Suprapubic skin (tissue), 4 donors: ENCODE data around the gene PDXP. TPM values are rescaled to one million over a fixed set of nuclear protein-coding genes. Genes with fewer than 3 reads are reported as not detected.
A peak's percentile ranks its signal among the peaks of the same experiment; 100 is the strongest.

Experiments used
- DNase-seq, 2 donors: peaks; one replicate each; pipeline ENCODE4 v3.0.0-alpha.2; 2019; ENCODE audit warnings: low spot score in 2 of 2
- H3K27ac ChIP-seq: fragments of 200-600 bp; sonication (generic); one replicate; pipeline ENCODE4 v1.5.1; 2019
- H3K27me3 ChIP-seq: fragments of 200-600 bp; sonication (generic); one replicate; pipeline ENCODE4 v1.5.1; 2019
- H3K36me3 ChIP-seq: fragments of 200-600 bp; sonication (generic); one replicate; pipeline ENCODE4 v1.5.1; 2019
- H3K4me1 ChIP-seq: fragments of 200-600 bp; sonication (generic); one replicate; pipeline ENCODE4 v1.5.1; 2019
- H3K4me3 ChIP-seq: fragments of 200-600 bp; sonication (generic); one replicate; pipeline ENCODE4 v1.5.1; 2019; ENCODE audit warnings: mild to moderate bottlenecking
- H3K9me3 ChIP-seq: fragments of 200-600 bp; sonication (generic); one replicate; pipeline ENCODE4 v1.5.1; 2019
- CTCF ChIP-seq, 2 donors: fragments of 200-600 bp in 1 of 2; fragments of 450-650 bp in 1 of 2; sonication (generic) in 1 of 2; IDR thresholded peaks; one replicate each; pipeline ENCODE4 v1.5.1; 2016 to 2019; ENCODE audit warnings: antibody characterized with exemption in 2 of 2, mild to moderate bottlenecking in 1 of 2, moderate library complexity in 1 of 2
- EP300 ChIP-seq: sonication (generic); formaldehyde crosslinking; IDR thresholded peaks from one replicate; pipeline ENCODE4 v1.6.1; 2017; ENCODE audit warnings: antibody characterized with exemption
- POLR2A ChIP-seq, 2 donors: fragments of 450-650 bp; IDR thresholded peaks; one replicate each; pipeline ENCODE4 v1.6.1; 2017; ENCODE audit warnings: antibody characterized with exemption in 2 of 2, mild to moderate bottlenecking in 2 of 2, moderate library complexity in 2 of 2
- POLR2AphosphoS5 ChIP-seq, 3 donors: sonication (generic); formaldehyde crosslinking; IDR thresholded peaks; one replicate each; pipeline ENCODE4 v1.6.1; 2017; ENCODE audit warnings: antibody characterized with exemption in 3 of 3
- WGBS: methylation state at CpG from one replicate; pipeline ENCODE4 v1.1.5; 2018; 5-methylcytosine and 5-hydroxymethylcytosine counted together
- total RNA-seq, 4 donors: library from RNA; depleted of rRNA; stranded (reverse); fragments of >200 nt; gene quantifications; one replicate each; pipeline ENCODE4 v1.1.0, GENCODE V29; 2016

The PDXP gene
- total RNA-seq, 4 donors from 2014 or later, result 4.2 to 6.1 (median 4.9) TPM

- Histone ChIP-seq H3K4me3 (no peak overlapping the region), H3K36me3 (peaks cover 63% of the 10 kb centered on the region), H3K4me1 (peaks cover 28% of the 10 kb centered on the region), H3K27me3 (no peaks in the 10 kb centered on the region), H3K9me3 (no peaks in the 10 kb centered on the region), H3K27ac (no peak overlapping the region)
- 93% methylated on average over 12 of the region's 12 CpGs for WGBS
- DNase-seq, result peak in 1 of 2 donors; percentile 79
- TF ChIP-seq EP300, result no peak
- TF ChIP-seq POLR2AphosphoS5 (IDR thresholded peaks at IDR 0.05), result no peak
- TF ChIP-seq CTCF (IDR thresholded peaks at IDR 0.05), result no peak
- no peak for TF ChIP-seq POLR2A (IDR thresholded peaks at IDR 0.05)
Observed at GRCh38 chr22:37621352-37621860, 37.1 kb upstream of the PDXP start.

GRCh38 chr22:37623075-37624016 is 35.2 kb upstream of the PDXP start:
- no peak for DNase-seq
- no peak overlapping the region for H3K27ac ChIP-seq
- H3K9me3 ChIP-seq, result no peaks in the 10 kb centered on the region
- H3K4me3 ChIP-seq, result no peak overlapping the region
- no peaks in the 10 kb centered on the region for H3K27me3 ChIP-seq
- WGBS, result 50% methylated on average over 17 of the region's 22 CpGs
- peaks cover 44% of the 10 kb centered on the region for H3K36me3 ChIP-seq
- TF ChIP-seq POLR2AphosphoS5 (IDR thresholded peaks at IDR 0.05) (no peak), POLR2A (IDR thresholded peaks at IDR 0.05) (no peak), EP300 (no peak), CTCF (IDR thresholded peaks at IDR 0.05) (peak in 1 of 2 donors; percentile 92)
- peaks cover 45% of the 10 kb centered on the region for H3K4me1 ChIP-seq

- no peak overlapping the region for H3K27ac ChIP-seq
- H3K27me3 ChIP-seq, result no peaks in the 10 kb centered on the region
- 27% methylated on average over 6 of the region's 6 CpGs for WGBS
- no peak overlapping the region for H3K4me3 ChIP-seq
- peaks cover 45% of the 10 kb centered on the region for H3K4me1 ChIP-seq
- H3K9me3 ChIP-seq, result no peaks in the 10 kb centered on the region
- TF ChIP-seq POLR2A (IDR thresholded peaks at IDR 0.05), result no peak
- TF ChIP-seq POLR2AphosphoS5 (IDR thresholded peaks at IDR 0.05), result no peak
- no peak for TF ChIP-seq EP300
- no peak for TF ChIP-seq CTCF (IDR thresholded peaks at IDR 0.05)
- DNase-seq, result peak in 1 of 2 donors; percentile 77
- peaks cover 42% of the 10 kb centered on the region for H3K36me3 ChIP-seq
Observed at GRCh38 chr22:37624017-37624365, 34.5 kb upstream of the PDXP start.

GRCh38 chr22:37624876-37625275 is 33.6 kb upstream of the PDXP start:
- Histone ChIP-seq H3K4me1 (peaks cover 46% of the 10 kb centered on the region), H3K27me3 (no peaks in the 10 kb centered on the region), H3K36me3 (peaks cover 40% of the 10 kb centered on the region), H3K9me3 (no peaks in the 10 kb centered on the region), H3K27ac (no peak overlapping the region), H3K4me3 (no peak overlapping the region)
- 87% methylated on average over 7 of the region's 7 CpGs for WGBS
- DNase-seq, result no peak
- no peak for TF ChIP-seq POLR2AphosphoS5 (IDR thresholded peaks at IDR 0.05)
- no peak for TF ChIP-seq POLR2A (IDR thresholded peaks at IDR 0.05)
- no peak for TF ChIP-seq CTCF (IDR thresholded peaks at IDR 0.05)
- no peak for TF ChIP-seq EP300

GRCh38 chr22:37625737-37626136 is 32.8 kb upstream of the PDXP start:
- Histone ChIP-seq H3K4me3 (no peak overlapping the region), H3K36me3 (peaks cover 40% of the 10 kb centered on the region), H3K27me3 (no peaks in the 10 kb centered on the region), H3K27ac (peak overlapping the region; percentile 53), H3K4me1 (peaks cover 48% of the 10 kb centered on the region), H3K9me3 (no peaks in the 10 kb centered on the region)
- peak in 1 of 2 donors; percentile 72 for DNase-seq
- WGBS, result 60% methylated on average over 6 of the region's 14 CpGs
- no peak for TF ChIP-seq CTCF (IDR thresholded peaks at IDR 0.05)
- no peak for TF ChIP-seq POLR2AphosphoS5 (IDR thresholded peaks at IDR 0.05)
- TF ChIP-seq POLR2A (IDR thresholded peaks at IDR 0.05), result no peak
- TF ChIP-seq EP300, result no peak
